GM19328 (cell line): Measurements from ENCODE around the gene PTGES.

Experiments used
- ATAC-seq: cut with Tn5 transposase; IDR thresholded peaks from one replicate; pipeline ENCODE4 v1.9.1; 2021; ENCODE audit warnings: mild to moderate bottlenecking, moderate library complexity; ENCODE audit not compliant: unreplicated experiment

PTGES gene

DNA sequence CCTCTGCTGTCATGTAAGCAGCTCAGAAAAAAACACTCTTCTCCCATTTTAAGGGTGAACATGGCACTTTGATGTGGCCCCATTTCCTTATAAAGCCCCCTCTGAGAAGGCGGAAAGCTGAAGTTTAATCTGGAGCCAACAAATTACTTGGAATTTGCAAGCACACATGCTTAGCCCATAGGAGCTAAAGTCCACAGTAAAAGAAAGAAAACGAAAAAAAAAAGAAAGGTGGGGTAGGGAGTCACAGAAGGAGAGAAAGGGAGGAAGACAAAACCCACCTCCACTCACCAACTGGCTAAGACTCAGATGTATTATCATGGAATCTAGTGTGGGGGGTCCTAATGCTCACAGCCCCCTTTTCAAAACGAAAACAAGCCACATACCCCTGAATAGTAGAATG lies 57.0 kb downstream of the PTGES start:
- no peak for ATAC-seq

DNA sequence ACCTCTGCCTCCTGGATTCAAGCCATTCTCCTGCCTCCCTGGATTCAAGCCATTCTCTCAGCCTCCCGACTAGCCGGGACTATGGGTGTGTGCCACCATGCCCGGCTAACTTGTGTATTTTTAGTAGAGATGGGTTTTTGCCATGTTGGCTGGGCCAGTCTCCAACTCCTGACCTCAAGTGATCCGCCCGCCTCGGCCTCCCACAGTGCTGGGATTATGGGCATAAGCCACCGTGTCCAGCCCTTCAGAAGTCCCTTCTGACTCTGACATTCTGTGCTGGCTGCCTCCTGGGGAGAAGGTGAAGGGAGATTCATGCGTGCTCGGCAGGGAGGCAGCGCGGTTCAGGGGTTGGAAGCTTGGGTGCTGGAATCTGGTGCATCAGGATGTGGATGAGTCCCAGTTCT lies 58.6 kb downstream of the PTGES start:
- no peak for ATAC-seq

DNA sequence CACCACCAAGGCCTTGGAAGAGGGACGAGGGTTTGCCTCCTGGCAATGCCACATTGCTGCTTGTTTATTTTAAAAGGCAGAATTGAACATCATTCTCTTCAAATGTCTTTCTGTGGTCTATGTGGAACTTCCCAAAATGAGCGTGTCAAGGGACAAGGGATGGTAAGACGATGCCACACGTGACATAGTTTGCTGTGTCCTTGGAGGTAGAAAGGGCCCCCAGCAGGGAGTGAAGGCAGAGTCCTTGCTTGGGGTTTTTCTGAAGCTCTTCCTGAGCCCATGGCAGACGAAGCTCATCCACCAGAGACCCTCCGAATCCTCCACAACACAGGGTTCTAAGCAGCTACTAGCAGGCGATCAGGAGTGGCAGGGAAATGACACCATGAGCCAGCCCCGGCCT lies 59.1 kb downstream of the PTGES start:
- no peak for ATAC-seq

DNA sequence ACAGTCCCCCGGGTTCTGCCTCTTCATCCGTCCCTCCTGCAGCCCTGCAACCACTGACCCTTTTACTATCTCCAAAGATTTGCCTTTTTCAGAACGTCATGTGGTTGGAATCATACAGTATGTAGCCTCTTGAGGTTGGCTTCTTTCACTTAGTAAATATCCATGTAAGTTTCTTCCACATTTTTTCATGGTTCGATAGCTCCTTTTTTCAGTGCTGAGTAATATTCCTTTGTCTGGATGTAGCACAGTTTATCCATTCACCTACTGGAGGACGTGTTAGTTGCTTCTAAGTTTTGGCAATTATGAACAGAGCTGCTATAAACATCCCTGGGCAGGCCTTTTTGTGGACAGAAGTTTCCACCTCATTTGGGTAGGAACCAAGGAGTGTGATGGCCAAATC lies 60.3 kb downstream of the PTGES start:
- no peak for ATAC-seq
